ENCODE data around the gene TBCCD1.

DNA sequence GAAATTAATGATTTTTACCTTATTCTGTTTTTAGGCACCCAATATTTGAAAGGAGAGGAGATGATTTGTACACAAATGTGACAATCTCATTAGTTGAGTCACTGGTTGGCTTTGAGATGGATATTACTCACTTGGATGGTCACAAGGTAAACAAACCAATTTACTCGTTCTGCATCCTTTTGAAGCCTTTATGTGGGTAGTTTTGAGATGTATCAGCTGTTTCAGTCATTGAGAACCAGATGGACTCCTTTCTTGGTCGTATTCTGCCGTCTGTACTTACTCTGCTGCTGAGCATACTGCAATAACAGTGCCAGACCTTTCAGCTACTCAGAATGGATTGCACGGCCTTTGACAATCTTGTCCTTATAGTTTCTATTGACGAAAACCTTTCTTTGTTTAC is 16.7 kb upstream of the TBCCD1 start:
- TF ChIP-seq, protein P1, sequence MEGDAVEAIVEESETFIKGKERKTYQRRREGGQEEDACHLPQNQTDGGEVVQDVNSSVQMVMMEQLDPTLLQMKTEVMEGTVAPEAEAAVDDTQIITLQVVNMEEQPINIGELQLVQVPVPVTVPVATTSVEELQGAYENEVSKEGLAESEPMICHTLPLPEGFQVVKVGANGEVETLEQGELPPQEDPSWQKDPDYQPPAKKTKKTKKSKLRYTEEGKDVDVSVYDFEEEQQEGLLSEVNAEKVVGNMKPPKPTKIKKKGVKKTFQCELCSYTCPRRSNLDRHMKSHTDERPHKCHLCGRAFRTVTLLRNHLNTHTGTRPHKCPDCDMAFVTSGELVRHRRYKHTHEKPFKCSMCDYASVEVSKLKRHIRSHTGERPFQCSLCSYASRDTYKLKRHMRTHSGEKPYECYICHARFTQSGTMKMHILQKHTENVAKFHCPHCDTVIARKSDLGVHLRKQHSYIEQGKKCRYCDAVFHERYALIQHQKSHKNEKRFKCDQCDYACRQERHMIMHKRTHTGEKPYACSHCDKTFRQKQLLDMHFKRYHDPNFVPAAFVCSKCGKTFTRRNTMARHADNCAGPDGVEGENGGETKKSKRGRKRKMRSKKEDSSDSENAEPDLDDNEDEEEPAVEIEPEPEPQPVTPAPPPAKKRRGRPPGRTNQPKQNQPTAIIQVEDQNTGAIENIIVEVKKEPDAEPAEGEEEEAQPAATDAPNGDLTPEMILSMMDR (IDR thresholded peaks at IDR 0.05), result no peak
- TF ChIP-seq POLR2A (IDR thresholded peaks at IDR 0.05) (no peak), EP300 (IDR thresholded peaks at IDR 0.05) (no peak), POLR2AphosphoS5 (IDR thresholded peaks at IDR 0.05) (no peak)
